GM18907 (cell line): ENCODE measurements around the gene TP73.
A peak's percentile ranks its signal among the peaks of the same experiment; 100 is the strongest.

Experiments
- ATAC-seq: cut with Tn5 transposase; IDR thresholded peaks from one replicate; pipeline ENCODE4 v1.9.1; 2021; ENCODE audit warnings: mild to moderate bottlenecking, moderate library complexity; ENCODE audit not compliant: unreplicated experiment

TP73 gene

GRCh38 chr1:3670823-3671265 is 18.5 kb downstream of the TP73 start:
- no peak for ATAC-seq

GRCh38 chr1:3671371-3672180 is 19.3 kb downstream of the TP73 start:
- no peak for ATAC-seq

- no peak for ATAC-seq
Measured at GRCh38 chr1:3672231-3672970, 20.1 kb downstream of the TP73 start.

- ATAC-seq, result no peak
Measured at GRCh38 chr1:3672971-3673361, 20.6 kb downstream of the TP73 start.

- ATAC-seq, result peak; percentile 20
Measured at GRCh38 chr1:3673381-3674099, 21.2 kb downstream of the TP73 start.

- ATAC-seq, result peak; percentile 20
Measured at GRCh38 chr1:3674100-3675094, 22.1 kb downstream of the TP73 start.

- no peak for ATAC-seq
Measured at GRCh38 chr1:3675436-3675835, 23.1 kb downstream of the TP73 start.

- ATAC-seq, result peak; percentile 67
Measured at GRCh38 chr1:3676581-3677470, 24.5 kb downstream of the TP73 start.

- peak; percentile 0 for ATAC-seq
Measured at GRCh38 chr1:3677484-3677883, 25.2 kb downstream of the TP73 start.

- no peak for ATAC-seq
Measured at GRCh38 chr1:3678361-3679097, 26.2 kb downstream of the TP73 start.

- ATAC-seq, result no peak
Measured at GRCh38 chr1:3679098-3679555, 26.8 kb downstream of the TP73 start.

GRCh38 chr1:3679799-3680453 is 27.6 kb downstream of the TP73 start:
- no peak for ATAC-seq

- ATAC-seq, result no peak
Measured at GRCh38 chr1:3680488-3681230, 28.3 kb downstream of the TP73 start.

GRCh38 chr1:3681231-3681897 is 29.0 kb downstream of the TP73 start:
- no peak for ATAC-seq

GRCh38 chr1:3681898-3682806 is 29.8 kb downstream of the TP73 start:
- no peak for ATAC-seq

- ATAC-seq, result no peak
Measured at GRCh38 chr1:3683197-3683596, 30.9 kb downstream of the TP73 start.
